ENCODE results near the gene PRKAB2.
"Not testable (repeated sequence)": the region's sequence is repeated elsewhere in the genome, so short reads cannot be mapped to it uniquely, and the experiment has no call there.

The PRKAB2 gene

GRCh38 chr1:147171399-147172167 lies 687 bp downstream of the PRKAB2 start:
- DNase-seq (ENCODE audit: low read depth in 2 of 2) = no peak

- no peak for DNase-seq (ENCODE audit: low read depth in 2 of 2)
Observed at GRCh38 chr1:147169840-147170674, 2.2 kb downstream of the PRKAB2 start.

GRCh38 chr1:147169171-147169570 lies 3.1 kb downstream of the PRKAB2 start:
- DNase-seq (ENCODE audit: low read depth in 2 of 2) = no peak

GRCh38 chr1:147168626-147169058 lies 3.6 kb downstream of the PRKAB2 start:
- no peak for DNase-seq (ENCODE audit: low read depth in 2 of 2)

GRCh38 chr1:147167365-147167764 lies 4.9 kb downstream of the PRKAB2 start:
- no peak for DNase-seq (ENCODE audit: low read depth in 2 of 2)

- DNase-seq (ENCODE audit: low read depth in 2 of 2) = no peak
Observed at GRCh38 chr1:147163019-147163418, 9.3 kb downstream of the PRKAB2 start.

GRCh38 chr1:147162093-147162492 lies 10.2 kb downstream of the PRKAB2 start:
- no peak for DNase-seq (ENCODE audit: low read depth in 2 of 2)

GRCh38 chr1:147157116-147157515 lies 15.2 kb downstream of the PRKAB2 start:
- not testable (repeated sequence) for DNase-seq (ENCODE audit: low read depth in 2 of 2)

- no peak for DNase-seq (ENCODE audit: low read depth in 2 of 2)
Observed at GRCh38 chr1:147156642-147157041, 15.6 kb downstream of the PRKAB2 start.

GRCh38 chr1:147152772-147153171 lies 19.5 kb downstream of the PRKAB2 start:
- DNase-seq (ENCODE audit: low read depth in 2 of 2) = no peak

- no peak for DNase-seq (ENCODE audit: low read depth in 2 of 2)
Observed at GRCh38 chr1:147151244-147151643, 21.0 kb downstream of the PRKAB2 start.

GRCh38 chr1:147142886-147143285 lies 29.4 kb downstream of the PRKAB2 start:
- no peak for DNase-seq (ENCODE audit: low read depth in 2 of 2)

GRCh38 chr1:147130721-147131120 lies 41.5 kb downstream of the PRKAB2 start:
- DNase-seq (ENCODE audit: low read depth in 2 of 2) = not testable (repeated sequence)

- DNase-seq (ENCODE audit: low read depth in 2 of 2) = no peak
Observed at GRCh38 chr1:147129116-147129873, 43.0 kb downstream of the PRKAB2 start.

GRCh38 chr1:147124266-147124665 lies 48.0 kb downstream of the PRKAB2 start:
- no peak for DNase-seq (ENCODE audit: low read depth in 2 of 2)

GRCh38 chr1:147117109-147117508 lies 55.2 kb downstream of the PRKAB2 start:
- no peak for DNase-seq (ENCODE audit: low read depth in 2 of 2)

GRCh38 chr1:147115496-147115895 lies 56.8 kb downstream of the PRKAB2 start:
- DNase-seq (ENCODE audit: low read depth in 2 of 2) = no peak

GRCh38 chr1:147115079-147115478 lies 57.2 kb downstream of the PRKAB2 start:
- DNase-seq (ENCODE audit: low read depth in 2 of 2) = not testable (repeated sequence)

GRCh38 chr1:147114353-147114752 lies 57.9 kb downstream of the PRKAB2 start:
- not testable (repeated sequence) for DNase-seq (ENCODE audit: low read depth in 2 of 2)

GRCh38 chr1:147111381-147112130 lies 60.7 kb downstream of the PRKAB2 start:
- DNase-seq (ENCODE audit: low read depth in 2 of 2) = no peak

- no peak for DNase-seq (ENCODE audit: low read depth in 2 of 2)
Observed at GRCh38 chr1:147110872-147111271, 61.4 kb downstream of the PRKAB2 start.
